ENCODE data around the gene IKZF2. TPM values are rescaled to one million over a fixed set of nuclear protein-coding genes. Genes with fewer than 3 reads are reported as not detected.

The IKZF2 gene
- total RNA-seq, 2 experiments from 2014 or later = 20.0 to 45.1 TPM

DNA sequence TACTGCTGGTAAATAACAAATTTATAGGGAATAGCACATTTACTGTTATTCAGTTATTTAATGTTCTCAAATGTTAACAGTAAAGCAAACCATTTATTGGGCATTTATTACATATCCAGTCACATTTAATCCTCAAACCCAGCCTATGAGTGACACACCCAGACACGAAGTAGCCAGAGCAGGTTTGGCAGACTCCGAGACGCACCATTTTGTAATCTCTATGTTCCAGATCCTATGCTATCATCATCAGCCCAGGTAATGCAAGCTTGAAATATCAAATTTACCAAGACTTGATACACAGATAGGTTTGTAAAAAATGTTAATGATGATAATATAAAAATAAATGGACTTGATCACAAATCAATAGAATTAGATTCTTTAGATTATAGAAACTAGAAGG is 131.1 kb downstream of the IKZF2 start:
- H3K79me2 ChIP-seq (ENCODE audit: insufficient read depth, low read depth, low read length) = no peaks in the 10 kb centered on the region
- H3K27ac ChIP-seq (ENCODE audit: low read depth, low read length, poor library complexity, severe bottlenecking) = no peak overlapping the region
- ChIA-PET POLR2A (interaction anchor here (1.1 to 1.3 kb wide), 2 partner anchors 19 to 22 kb away, joined by 3 read pairs; no protein-coding TSS in a partner anchor), CTCF (ENCODE audit: unreplicated experiment) (no interaction called here)
- no TSS peak for BruUV-seq (replicated peaks)
- H3K4me2 ChIP-seq (ENCODE audit: low read length) = no peak overlapping the region
- intact Hi-C loops (cut with micrococcal nuclease; ENCODE audit: unreplicated experiment) = no loop called here
- no peaks in the 10 kb centered on the region for H4K20me1 ChIP-seq (ENCODE audit: insufficient read depth, low read length)
- peaks cover 20% of the 10 kb centered on the region for H3K36me3 ChIP-seq (ENCODE audit: insufficient read depth, low read length)
- peaks cover 17% of the 10 kb centered on the region for H3K4me1 ChIP-seq (ENCODE audit: insufficient read depth, low read length, poor library complexity, severe bottlenecking)
- DNase-seq (ENCODE audit: low spot score) = no peak
- H2AFZ ChIP-seq (ENCODE audit: low read length) = no peak overlapping the region
- no peaks in the 10 kb centered on the region for H3K9me3 ChIP-seq (ENCODE audit: low read length)
- no peak overlapping the region for H3K4me3 ChIP-seq (ENCODE audit: low read depth, low read length, poor library complexity, severe bottlenecking)
- H3K9me2 ChIP-seq (ENCODE audit: insufficient read depth, low read length) = no peaks in the 10 kb centered on the region
- TF ChIP-seq CTCF (conservative IDR thresholded peaks at IDR 0.05; ENCODE audit: low read length) (no peak), EZH2phosphoT487 (IDR thresholded peaks at IDR 0.05; ENCODE audit: borderline replicate concordance, low read depth, low read length) (no peak)

- no peak for TF ChIP-seq CTCF (conservative IDR thresholded peaks at IDR 0.05; ENCODE audit: low read length)
- intact Hi-C loops (cut with micrococcal nuclease; ENCODE audit: unreplicated experiment) = no loop called here
- peaks cover 17% of the 10 kb centered on the region for H3K4me1 ChIP-seq (ENCODE audit: insufficient read depth, low read length, poor library complexity, severe bottlenecking)
- no TSS peak for BruUV-seq (replicated peaks)
- CTCF ChIA-PET (ENCODE audit: unreplicated experiment) = no interaction called here
- no peaks in the 10 kb centered on the region for H3K9me3 ChIP-seq (ENCODE audit: low read length)
- H3K36me3 ChIP-seq (ENCODE audit: insufficient read depth, low read length) = peaks cover 20% of the 10 kb centered on the region
- no peaks in the 10 kb centered on the region for H3K9me2 ChIP-seq (ENCODE audit: insufficient read depth, low read length)
- H3K4me2 ChIP-seq (ENCODE audit: low read length) = no peak overlapping the region
- H3K4me3 ChIP-seq (ENCODE audit: low read depth, low read length, poor library complexity, severe bottlenecking) = no peak overlapping the region
- POLR2A ChIA-PET = interaction anchor here (0.5 to 2.4 kb wide), 6 partner anchors 18 to 126 kb away, joined by 3 to 11 read pairs (median 4); no protein-coding TSS in a partner anchor
- H3K27ac ChIP-seq (ENCODE audit: low read depth, low read length, poor library complexity, severe bottlenecking) = no peak overlapping the region
- no peak for DNase-seq (ENCODE audit: low spot score)
- H3K79me2 ChIP-seq (ENCODE audit: insufficient read depth, low read depth, low read length) = no peaks in the 10 kb centered on the region
- H2AFZ ChIP-seq (ENCODE audit: low read length) = no peak overlapping the region
- H4K20me1 ChIP-seq (ENCODE audit: insufficient read depth, low read length) = no peaks in the 10 kb centered on the region
These were observed 132.0 kb downstream of the IKZF2 start for GRCh38 chr2:213019368-213019767.

- POLR2A ChIA-PET = interaction anchor here (0.8 to 2.4 kb wide), 15 partner anchors 9 to 128 kb away, joined by 3 to 11 read pairs (median 3); no protein-coding TSS in a partner anchor
- H3K4me1 ChIP-seq (ENCODE audit: insufficient read depth, low read length, poor library complexity, severe bottlenecking) = peaks cover 14% of the 10 kb centered on the region
- BruUV-seq (replicated peaks) = no TSS peak
- intact Hi-C loops (cut with micrococcal nuclease; ENCODE audit: unreplicated experiment) = no loop called here
- TF ChIP-seq CTCF (conservative IDR thresholded peaks at IDR 0.05; ENCODE audit: low read length) = no peak
- TF ChIP-seq EZH2phosphoT487 (IDR thresholded peaks at IDR 0.05; ENCODE audit: borderline replicate concordance, low read depth, low read length) = no peak
- no peak overlapping the region for H3K27ac ChIP-seq (ENCODE audit: low read depth, low read length, poor library complexity, severe bottlenecking)
- no peaks in the 10 kb centered on the region for H3K9me2 ChIP-seq (ENCODE audit: insufficient read depth, low read length)
- no peaks in the 10 kb centered on the region for H3K79me2 ChIP-seq (ENCODE audit: insufficient read depth, low read depth, low read length)
- H3K9me3 ChIP-seq (ENCODE audit: low read length) = no peaks in the 10 kb centered on the region
- H3K36me3 ChIP-seq (ENCODE audit: insufficient read depth, low read length) = peaks cover 20% of the 10 kb centered on the region
- H3K4me2 ChIP-seq (ENCODE audit: low read length) = no peak overlapping the region
- H3K4me3 ChIP-seq (ENCODE audit: low read depth, low read length, poor library complexity, severe bottlenecking) = no peak overlapping the region
- no peak overlapping the region for H2AFZ ChIP-seq (ENCODE audit: low read length)
- CTCF ChIA-PET (ENCODE audit: unreplicated experiment) = no interaction called here
- no peaks in the 10 kb centered on the region for H4K20me1 ChIP-seq (ENCODE audit: insufficient read depth, low read length)
- no peak for DNase-seq (ENCODE audit: low spot score)
These were observed 133.0 kb downstream of the IKZF2 start for GRCh38 chr2:213018340-213018901.

Measured in OCI-LY7 (cell line).